Hepatic stellate cell (primary cell): ENCODE results near the gene ZMYM2.
A peak's percentile ranks its signal among the peaks of the same experiment; 100 is the strongest.
"Not testable (repeated sequence)": the region's sequence is repeated elsewhere in the genome, so short reads cannot be mapped to it uniquely, and the experiment has no call there.

ENCODE experiments used
- DNase-seq: peaks from one replicate; pipeline ENCODE4 v3.0.0; 2011; ENCODE audit warnings: low spot score

ZMYM2 gene

DNA sequence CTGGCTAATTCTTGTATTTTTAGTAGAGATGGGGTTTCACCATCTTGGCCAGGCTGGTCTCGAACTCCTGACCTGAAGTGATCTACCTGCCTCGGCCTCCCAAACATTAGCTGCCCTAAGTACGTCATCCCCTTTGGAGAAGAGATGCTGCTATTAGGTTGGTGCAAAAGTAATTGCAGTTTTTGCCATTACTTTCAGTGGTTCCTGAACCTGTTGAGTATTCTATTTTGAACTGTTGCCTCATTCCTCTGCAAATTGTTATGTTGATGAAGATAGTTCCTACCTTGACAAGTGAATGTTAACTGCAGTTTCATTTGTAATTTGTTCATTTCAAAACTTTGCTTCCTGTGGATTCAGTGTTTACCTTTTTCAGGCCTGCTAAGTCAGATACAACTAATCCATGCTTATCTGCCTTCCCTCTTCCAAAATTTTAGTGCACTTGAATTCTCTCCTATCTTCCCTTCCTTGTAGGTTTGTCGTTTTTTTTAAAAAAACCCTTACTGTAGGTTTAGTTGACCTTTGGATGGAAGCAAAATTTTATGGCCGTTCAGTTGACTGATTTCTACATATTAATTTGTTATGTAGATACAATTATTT is 24.0 kb downstream of the ZMYM2 start:
- DNase-seq, result no peak

DNA sequence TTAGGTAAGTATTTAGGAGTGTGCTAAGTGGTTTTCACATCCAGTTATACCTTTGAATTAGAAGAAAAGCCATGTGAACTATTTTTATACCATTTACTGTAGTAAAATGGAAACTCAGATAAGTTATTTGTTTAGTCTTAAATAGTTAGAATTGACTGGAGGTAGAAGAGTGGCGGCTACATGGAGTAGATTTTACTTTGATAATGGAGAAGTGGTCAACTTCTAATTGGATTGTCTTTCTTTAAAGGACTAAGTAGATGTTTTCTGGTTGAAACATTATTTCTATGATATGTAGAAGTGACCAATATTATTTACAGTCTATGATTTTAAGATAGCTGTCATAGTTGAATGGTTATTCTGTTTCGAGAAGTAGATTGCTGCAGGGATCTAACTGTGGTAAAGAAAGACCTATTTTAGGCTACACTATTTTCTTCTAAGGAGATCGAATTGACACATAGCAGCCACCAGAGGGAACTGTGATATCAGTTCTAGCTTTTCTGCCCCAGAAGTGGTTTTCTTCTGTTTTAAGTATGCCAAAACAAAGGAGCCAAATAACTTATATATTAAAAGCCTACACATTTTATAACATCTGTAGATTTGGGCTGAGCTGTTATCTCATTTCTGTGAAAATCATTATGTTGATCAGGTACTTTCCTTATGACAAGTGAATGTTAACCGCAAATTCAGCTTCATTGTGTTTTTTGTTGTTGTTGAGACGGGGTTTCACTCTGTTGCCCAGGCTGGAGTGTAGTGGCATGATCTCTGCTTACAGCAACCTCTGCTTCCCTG is 26.1 kb downstream of the ZMYM2 start:
- peak; percentile 58 for DNase-seq

DNA sequence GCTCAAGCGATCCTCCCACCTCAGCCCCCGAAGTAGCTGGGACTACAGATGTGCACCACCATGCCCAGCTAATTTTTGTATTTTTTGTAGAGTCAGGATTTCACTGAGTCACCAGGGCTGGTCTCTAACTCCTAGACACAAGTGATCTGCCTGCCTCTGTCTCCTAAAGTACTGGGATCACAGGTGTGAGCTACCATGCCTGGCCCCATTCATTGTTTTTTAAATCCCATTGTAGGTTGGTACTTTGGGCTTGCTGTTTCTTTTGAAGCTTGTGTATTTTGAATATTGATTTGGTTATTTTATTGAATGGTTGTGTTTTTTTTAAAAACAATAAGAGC is 26.7 kb downstream of the ZMYM2 start:
- DNase-seq, result no peak

DNA sequence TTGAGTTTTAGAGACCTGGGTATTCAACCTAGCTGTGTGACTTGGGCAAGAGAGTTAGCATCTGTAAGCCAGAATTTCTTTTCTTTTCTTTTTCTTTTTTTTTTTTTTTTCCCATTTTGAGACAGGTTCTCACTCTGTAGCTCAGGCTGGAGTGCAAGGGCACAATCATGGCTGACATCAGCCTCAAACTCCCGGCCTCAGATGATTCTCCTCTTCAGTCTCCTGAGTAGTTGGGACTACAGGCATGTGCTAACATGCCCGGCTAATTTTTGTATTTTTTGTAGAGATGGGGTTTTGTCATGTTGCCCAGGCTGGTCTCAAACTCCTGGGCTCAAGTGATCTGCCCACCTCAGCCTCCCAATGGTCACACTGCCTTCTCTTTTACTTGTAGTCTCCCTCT is 33.0 kb downstream of the ZMYM2 start:
- DNase-seq, result no peak

DNA sequence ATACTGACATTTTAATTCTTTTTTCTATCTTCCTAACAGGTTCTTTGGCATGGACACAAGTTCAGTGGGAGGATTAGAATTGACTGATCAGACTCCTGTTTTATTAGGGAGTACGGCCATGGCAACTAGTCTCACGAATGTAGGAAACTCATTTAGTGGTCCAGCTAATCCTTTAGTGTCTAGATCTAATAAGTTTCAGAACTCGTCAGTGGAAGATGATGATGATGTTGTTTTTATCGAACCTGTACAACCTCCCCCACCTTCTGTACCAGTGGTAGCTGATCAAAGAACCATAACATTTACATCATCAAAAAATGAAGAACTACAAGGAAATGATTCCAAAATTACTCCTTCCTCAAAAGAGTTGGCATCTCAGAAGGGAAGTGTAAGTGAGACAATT is 34.5 kb downstream of the ZMYM2 start:
- DNase-seq, result no peak

DNA sequence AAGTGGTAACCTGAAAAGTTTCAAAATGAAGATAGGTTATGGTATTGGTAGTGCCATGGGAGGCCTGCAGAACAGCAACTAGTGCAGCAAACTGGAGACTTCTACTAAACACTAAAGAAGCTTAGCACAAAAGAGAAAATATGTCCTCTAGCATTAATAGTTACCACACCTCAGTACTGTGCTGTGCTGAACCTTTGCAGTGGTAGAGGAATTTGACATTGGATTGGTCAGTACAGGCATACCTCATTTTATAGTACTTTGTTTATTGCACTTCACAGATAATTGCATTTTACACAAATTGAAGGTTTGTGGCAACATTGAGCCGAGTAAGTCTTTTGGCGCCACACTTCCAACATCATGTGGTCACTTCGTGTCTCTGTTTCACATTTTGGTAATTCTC is 40.4 kb downstream of the ZMYM2 start:
- no peak for DNase-seq

DNA sequence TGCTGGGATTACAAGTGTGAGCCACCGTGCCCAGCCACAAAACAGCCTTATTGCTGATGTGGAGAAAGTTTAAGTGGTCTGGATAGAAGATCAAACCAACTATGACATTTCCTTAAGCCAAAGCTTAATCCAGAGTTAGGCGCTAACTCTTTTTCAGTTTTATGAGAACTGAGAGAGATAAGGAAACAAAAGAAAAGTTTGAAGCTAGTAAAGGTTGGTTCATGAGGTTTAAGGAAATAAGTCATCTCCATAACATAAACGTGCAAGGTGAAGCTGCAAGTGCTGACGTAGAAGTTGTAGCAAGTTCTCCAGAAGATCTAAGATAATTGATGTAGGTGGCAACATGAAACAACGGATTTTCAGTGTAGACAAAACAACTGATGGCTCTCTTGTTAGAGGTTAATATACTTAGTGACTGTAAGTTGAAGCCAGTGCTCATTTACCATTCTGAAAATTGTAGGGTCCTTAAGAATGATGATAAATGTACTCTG is 41.6 kb downstream of the ZMYM2 start:
- no peak for DNase-seq

DNA sequence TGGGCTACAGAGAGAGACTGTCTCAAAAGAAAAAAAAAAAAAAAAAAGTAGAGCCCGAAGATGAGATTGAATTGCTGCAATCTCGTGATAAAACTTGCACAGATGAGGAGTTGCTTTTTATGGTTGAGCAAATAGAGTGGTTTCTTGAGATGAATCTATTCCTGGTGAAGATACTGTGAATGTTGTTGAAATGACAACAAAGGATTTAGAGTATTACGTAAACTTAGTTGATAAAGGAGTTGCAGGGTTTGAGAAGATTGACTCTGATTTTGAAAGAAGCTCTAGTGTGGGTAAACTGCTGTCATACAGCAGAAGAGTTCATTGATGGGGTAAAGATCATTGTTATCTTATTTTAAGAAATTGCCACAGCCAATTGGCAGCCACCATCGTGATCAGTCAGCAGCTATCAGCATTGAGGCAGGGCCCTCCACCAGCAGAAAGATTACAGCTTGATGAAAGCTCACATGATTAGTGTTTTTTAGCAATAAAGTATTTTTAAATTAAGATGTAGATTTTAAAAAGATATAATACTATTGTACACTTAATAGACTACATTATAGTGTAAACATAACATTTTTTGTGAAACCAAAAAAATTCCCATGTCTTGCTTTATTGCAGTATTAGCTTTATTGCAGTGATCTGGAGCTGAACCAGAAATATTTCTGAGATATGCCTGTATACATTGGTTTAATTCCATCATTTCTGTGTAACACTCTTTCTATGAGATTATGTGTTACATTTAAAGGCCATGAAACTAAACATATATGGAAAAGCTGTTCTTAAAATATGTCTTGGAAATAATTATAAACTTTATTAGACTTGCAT is 43.1 kb downstream of the ZMYM2 start:
- DNase-seq, result no peak

DNA sequence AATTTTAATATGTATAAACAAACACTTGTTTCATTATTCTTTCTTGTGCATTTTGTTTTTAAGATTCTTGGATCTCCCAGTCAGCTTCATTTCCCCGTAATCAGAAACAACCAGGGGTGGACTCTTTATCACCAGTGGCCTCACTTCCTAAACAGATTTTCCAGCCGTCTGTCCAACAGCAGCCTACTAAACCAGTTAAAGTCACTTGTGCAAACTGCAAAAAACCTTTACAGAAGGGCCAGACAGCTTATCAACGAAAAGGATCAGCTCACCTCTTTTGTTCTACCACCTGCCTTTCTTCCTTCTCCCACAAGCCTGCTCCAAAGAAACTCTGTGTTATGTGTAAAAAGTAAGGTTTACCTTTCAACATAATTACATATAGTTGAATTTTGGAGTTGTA is 44.3 kb downstream of the ZMYM2 start:
- DNase-seq, result no peak

DNA sequence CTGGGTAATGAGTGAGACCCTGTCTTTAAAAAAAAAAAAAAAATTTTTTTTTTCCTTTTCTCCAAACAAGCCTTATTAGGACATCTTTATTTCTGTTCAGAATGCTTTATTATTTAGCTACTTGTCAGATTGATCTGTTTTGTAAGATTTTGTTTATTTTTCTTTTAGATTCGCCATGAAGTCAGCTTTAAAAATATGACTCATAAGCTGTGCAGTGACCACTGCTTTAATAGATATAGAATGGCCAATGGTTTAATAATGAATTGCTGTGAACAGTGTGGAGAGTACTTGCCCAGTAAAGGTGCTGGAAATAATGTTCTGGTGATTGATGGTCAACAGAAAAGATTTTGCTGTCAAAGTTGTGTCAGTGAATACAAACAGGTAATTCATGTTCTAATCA is 47.7 kb downstream of the ZMYM2 start:
- peak; percentile 34 for DNase-seq

DNA sequence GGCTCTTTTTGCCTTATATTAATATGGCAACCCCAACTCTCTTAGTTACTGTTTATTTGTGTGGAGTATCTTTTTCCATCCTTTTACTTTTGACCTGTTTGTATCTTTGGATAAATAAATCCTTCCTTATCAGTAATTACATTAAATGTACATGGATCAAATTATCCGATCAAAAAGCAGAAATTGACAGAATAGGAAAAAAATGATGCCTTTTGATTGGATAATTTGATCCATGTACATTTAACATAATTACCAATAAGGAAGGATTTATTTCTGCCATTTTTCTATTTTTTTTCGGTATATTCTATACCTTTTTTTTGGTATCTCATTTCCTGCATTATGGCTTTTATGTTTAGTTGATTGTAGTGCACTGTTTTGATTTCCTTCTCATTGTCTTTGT is 57.2 kb downstream of the ZMYM2 start:
- no peak for DNase-seq

DNA sequence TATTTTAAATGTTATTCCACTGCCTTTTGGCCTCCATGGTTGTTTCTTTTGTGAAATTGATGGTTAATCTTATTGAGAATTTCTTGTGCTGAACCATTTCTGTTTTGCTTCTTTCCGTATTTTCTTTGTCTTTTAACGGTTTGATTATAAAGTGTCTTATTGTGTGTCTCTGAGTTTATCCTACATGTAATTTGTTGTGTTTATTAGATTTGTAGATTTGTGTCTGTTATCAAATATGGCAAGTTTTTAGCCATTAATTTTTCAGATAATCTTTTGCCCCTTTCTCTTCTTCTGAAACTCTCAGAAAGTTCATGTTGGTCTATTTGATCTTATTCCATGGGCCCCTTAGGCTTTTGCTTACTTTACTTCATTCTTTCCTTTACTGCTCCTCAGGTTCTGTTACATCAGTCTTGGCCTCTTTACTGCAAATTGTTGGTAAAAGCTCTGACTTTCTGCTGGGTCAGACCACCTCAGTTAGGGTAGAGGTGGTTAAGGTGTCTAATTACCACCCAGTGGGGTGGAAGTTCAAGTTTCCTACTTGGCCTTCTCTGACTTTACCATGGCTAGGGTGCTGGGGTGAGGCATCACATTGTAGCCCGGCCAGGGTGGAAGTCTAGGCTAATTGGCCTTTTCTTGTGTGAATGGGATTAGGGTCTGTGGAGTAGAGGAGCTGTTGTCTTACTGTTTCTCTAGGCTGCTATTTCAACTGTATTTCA is 58.3 kb downstream of the ZMYM2 start:
- no peak for DNase-seq

DNA sequence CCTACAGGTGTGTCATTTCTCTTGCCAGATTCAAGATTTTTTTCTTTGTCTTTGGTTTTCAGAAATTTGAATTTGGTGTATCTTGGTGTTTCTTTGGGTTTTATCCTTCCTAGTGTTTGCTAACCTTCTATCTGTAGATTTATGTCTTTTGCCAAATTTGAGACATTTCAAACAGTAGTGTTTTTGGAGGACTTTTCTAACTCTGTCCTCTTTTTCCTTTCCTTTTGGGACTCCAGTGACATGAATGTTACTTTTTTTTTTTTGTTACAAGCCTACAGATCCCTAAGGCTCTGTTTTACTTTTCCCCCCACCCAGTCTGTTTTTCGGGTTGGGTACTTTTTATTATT is 58.8 kb downstream of the ZMYM2 start:
- DNase-seq, result no peak

DNA sequence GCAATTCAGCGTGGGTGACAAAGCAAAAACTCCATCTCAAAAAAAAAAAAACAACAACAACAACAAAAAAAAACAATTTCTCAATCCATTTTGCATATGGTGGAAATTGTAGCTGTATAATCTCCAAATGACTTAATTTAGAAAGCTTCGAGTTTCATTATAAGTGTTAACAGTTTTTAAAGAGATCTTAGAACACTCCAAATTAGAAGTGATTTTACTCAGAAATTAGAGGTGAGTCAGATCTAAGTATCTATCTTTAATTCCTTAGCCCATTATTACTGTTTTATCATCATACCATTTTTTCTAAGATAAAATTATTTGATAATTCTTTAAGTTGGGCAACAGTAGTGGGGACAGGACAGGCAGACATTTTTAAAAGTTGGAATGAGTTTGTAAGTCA is 60.5 kb downstream of the ZMYM2 start:
- DNase-seq, result no peak

DNA sequence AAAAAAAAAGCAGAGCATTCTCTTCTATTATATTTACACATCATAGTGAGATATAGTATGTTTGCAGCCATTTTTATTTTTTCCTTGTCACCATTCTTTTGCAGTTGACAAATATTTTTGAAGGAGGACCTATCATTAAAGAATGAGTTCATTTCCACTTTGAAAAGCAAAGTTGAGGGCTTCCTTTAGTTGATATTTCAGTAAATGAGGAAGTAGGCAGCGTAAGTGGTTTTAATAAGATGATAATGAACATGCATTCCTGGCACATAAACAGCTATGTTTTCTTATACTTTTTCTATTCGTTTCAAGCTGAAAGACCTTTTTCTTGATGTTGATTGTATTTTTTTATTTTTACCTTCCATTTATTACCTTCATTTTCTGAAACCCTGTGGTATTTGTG is 66.2 kb downstream of the ZMYM2 start:
- DNase-seq, result no peak

DNA sequence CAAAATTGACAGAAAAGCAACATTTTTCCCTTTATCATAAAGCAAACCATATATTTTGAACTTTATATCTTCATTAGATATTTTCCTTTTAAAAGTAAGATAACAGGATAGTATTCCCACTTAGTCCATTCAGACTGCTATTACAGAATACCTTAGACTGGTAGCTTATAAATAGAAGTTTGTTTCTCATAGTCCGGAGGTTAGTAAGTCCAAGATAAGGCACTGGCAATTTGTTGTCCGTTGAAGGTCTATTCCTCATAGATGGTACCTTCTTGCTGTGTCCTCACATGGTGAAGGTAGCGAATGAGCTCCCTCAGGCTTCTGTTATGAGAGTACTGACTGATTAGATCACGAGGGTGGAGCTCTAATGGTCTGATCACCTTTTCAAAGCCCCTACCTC is 70.4 kb downstream of the ZMYM2 start:
- no peak for DNase-seq

DNA sequence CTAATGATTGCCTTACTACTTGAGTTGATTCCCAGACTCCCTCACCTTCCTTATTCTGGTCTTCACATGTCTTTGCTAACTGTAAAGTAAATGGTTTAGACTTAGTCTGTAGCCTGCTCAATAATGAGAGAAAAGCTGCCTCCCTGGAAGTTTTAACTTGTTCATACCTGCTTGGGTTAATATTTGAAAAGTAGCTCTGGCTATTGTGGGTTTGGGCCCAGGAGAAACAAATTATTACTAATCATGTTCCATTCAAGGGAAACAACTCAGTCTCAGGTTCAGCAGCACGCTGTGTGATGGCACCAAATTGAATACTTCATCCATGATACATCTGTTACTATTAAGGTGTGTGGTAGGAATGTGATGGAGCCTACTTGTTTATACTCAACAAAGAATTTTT is 75.0 kb downstream of the ZMYM2 start:
- no peak for DNase-seq

DNA sequence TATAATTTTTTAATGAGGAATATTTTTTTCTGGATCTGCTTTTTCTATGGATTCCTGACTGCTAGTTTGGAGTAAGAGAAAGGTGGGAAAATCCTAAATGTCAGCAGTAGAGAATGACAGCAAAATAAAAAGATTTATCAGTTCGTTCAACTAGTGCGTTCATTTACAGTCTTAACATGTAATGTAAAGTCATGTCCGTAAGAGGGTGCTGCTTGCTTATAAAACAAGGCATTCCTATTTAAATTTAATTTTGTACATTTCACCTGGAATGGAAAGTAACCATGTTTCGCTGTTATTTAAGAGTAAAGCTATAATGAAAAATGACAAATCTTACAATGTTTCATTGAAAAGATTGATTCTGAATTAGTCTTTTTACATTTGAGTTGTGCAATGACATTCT is 76.6 kb downstream of the ZMYM2 start:
- DNase-seq, result peak; percentile 7

DNA sequence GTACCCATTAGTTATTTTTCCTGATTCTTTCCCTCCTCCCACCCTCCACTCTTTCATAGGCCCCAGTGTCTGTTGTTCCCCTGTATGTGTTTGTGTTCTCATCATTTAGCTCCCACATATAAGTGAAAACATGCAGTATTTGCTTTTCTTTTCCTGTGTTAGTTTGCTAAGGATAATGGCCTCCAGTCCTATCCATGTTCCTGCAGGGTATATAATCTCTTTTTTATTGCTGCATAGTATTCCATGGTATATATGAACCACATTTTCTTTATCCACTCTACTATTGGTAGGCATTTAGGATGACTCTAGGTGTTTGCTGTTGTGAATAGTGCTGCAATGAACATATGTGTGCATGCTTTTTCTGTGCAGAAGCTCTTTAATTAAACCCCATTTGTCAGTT is 79.4 kb downstream of the ZMYM2 start:
- DNase-seq, result no peak

DNA sequence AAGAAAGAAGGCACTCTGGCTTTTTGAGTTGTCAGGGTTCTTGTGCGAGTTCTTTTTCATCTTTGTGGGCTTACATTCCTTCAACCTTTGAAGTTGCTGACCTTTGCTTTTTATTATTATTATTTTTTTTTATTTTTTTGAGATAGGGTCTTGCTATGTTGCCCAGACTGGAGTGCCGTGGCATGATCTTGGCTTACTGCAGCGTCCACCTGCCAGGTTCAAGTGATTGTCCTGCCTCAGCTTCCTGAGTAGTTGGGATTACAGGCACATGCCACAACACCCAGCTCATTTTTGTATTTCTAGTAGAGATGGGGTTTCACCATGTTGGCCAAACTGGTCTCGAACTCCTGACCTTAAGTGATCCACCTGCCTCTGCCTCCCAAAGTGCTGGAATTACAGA is 84.1 kb downstream of the ZMYM2 start:
- not testable (repeated sequence) for DNase-seq

DNA sequence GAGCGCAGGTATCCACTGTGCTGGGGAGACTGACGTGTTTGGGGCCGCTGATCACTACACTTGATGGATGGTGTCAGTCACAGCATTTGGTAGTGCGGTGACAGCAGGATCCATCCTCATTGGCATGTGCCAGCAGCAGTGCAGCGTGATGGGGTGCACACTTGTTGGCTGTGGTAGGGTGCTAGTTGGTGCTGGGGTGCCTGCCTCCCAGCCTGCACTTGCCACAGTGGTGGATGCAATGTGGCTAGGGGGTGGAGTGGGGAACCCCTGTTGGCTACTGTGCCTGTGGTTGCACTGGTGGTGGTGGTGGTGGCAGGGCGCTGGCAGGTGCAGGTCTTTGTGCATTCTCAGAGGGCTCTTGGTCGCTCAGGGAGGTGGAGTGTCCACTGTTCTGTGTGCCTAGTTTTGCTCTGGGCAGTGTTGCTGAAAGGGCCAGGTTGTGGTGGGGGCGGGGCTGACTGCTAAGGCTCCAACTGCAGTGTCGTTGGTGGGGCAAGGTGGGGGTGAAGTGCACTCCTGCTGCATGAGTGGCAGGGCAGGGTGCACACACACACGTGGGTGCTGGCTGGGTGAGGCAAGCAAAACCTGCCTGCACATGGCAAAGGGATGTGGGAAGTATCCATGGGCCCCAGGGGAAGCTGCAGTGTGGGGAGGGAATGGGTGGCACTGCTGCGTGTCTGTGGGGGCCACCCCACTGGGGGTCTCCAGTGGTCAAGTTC is 84.8 kb downstream of the ZMYM2 start:
- no peak for DNase-seq

DNA sequence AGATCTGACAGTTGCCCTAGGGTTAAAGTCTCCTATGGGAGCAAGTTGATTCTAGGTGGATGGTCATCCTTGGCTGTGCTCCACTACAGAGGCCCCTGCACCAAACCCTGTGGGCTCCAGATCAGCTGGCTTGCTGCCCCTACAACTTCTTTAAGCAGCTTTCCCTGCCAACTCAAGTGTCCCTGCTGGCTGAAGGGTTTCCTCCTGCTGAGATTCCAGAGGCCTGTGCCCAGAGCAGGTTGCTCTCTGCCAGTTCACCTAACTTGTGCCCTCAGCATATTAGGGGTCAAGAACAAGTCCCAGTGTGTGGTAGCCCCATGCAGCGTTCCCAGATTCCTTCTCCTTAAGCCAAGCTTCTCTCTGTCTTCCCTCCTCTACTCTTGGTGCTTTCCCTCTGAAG is 85.6 kb downstream of the ZMYM2 start:
- no peak for DNase-seq
